GM20000 (cell line): ENCODE data around the gene ABHD8.

Experiments used
- DNase-seq: peaks from one replicate; pipeline ENCODE4 v3.0.0; 2012; ENCODE audit warnings: low spot score
- TF ChIP-seq, protein P1 (sequence below): IDR thresholded peaks from 2 replicates; pipeline ENCODE4 v1.5.1; 2012; ENCODE audit warnings: mild to moderate bottlenecking, control low read depth; ENCODE audit errors: extremely low read depth, missing control alignments

Gene ABHD8

GRCh38 chr19:17259118-17259780, 44.0 kb downstream of the ABHD8 start:
- no peak for DNase-seq
- TF ChIP-seq, protein P1, sequence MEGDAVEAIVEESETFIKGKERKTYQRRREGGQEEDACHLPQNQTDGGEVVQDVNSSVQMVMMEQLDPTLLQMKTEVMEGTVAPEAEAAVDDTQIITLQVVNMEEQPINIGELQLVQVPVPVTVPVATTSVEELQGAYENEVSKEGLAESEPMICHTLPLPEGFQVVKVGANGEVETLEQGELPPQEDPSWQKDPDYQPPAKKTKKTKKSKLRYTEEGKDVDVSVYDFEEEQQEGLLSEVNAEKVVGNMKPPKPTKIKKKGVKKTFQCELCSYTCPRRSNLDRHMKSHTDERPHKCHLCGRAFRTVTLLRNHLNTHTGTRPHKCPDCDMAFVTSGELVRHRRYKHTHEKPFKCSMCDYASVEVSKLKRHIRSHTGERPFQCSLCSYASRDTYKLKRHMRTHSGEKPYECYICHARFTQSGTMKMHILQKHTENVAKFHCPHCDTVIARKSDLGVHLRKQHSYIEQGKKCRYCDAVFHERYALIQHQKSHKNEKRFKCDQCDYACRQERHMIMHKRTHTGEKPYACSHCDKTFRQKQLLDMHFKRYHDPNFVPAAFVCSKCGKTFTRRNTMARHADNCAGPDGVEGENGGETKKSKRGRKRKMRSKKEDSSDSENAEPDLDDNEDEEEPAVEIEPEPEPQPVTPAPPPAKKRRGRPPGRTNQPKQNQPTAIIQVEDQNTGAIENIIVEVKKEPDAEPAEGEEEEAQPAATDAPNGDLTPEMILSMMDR, result no peak

DNA sequence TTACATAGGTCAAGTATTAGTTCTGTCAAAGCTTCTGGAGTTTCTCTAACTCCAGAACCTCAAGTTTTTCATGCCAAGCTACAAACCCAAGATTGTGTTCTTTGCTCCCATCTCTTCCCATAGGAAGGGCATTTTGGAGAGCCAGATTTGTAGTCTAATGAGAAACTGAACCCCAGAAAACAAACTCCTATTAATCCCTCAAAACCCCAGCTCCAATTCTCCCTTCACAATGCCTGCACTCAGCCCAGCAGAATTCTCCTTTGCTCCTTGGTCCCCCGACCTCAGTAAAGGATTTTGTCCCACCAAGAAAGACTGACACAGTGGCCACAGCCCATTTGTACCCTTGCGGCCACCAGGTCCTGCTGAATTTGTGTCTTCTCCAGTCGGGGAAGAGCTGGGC, 47.1 kb downstream of the ABHD8 start:
- TF ChIP-seq, protein P1, result no peak

DNA sequence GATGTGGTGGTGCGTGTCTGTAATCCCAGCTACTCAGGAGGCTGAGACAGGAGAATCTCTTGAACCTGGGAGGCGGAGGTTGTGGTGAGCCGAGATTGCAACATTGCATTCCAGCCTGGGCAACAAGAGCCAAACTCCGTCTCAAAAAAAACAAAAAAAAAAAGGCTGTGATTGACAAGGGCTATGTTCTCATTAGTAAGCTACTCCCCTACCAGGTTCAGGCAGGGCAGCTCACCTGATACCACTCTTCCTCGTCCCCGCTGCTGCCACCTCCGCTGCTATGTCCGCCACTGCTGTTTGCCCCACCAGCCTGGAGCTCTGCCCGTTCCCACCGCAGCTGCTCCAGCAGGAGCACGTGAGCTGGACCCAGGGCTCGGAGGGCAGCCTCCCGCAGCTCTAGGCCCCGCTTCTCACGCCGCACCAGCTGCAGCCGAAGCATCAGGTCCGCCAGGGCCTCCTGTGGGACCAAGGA, 48.0 kb downstream of the ABHD8 start:
- TF ChIP-seq, protein P1, result no peak
- no peak for DNase-seq

More for the DNA sequence above, 47.1 kb downstream of the ABHD8 start:
- DNase-seq, result no peak

- TF ChIP-seq, protein P1, result no peak
- DNase-seq, result no peak
These were observed 48.6 kb downstream of the ABHD8 start for GRCh38 chr19:17254636-17255035.

- DNase-seq, result no peak
- TF ChIP-seq, protein P1, result no peak
These were observed 53.2 kb downstream of the ABHD8 start for GRCh38 chr19:17249887-17250548.

GRCh38 chr19:17248011-17248776, 55.0 kb downstream of the ABHD8 start:
- no peak for DNase-seq
- TF ChIP-seq, protein P1, result no peak

GRCh38 chr19:17246681-17247425, 56.4 kb downstream of the ABHD8 start:
- no peak for DNase-seq
- TF ChIP-seq, protein P1, result no peak
